Upper lobe of left lung (tissue), 4 donors: ENCODE measurements around the gene PDE1A.

Experiments
- EP300 ChIP-seq, 4 donors: sonication (generic); formaldehyde crosslinking; IDR thresholded peaks; one replicate each; pipeline ENCODE4 v1.5.1; 2017; ENCODE audit warnings: antibody characterized with exemption in 4 of 4, control low read depth in 2 of 4
- POLR2A ChIP-seq, 4 donors: fragments of 450-650 bp; IDR thresholded peaks; one replicate each; pipeline ENCODE4 v1.5.1; 2016 to 2017; ENCODE audit warnings: antibody characterized with exemption in 4 of 4, mild to moderate bottlenecking in 2 of 4
- POLR2AphosphoS5 ChIP-seq, 2 donors: sonication (generic); formaldehyde crosslinking; IDR thresholded peaks; one replicate each; pipeline ENCODE4 v1.5.1; 2017; ENCODE audit warnings: antibody characterized with exemption in 2 of 2
- TF ChIP-seq, protein P1 (sequence below), 6 experiments: fragments of 450-650 bp in 4 of 6; fragments of 200-600 bp in 2 of 6; sonication (generic) in 2 of 6; IDR thresholded peaks; one replicate each; pipeline ENCODE4 v1.5.1; 2016 to 2019; ENCODE audit warnings: antibody characterized with exemption in 6 of 6

DNA sequence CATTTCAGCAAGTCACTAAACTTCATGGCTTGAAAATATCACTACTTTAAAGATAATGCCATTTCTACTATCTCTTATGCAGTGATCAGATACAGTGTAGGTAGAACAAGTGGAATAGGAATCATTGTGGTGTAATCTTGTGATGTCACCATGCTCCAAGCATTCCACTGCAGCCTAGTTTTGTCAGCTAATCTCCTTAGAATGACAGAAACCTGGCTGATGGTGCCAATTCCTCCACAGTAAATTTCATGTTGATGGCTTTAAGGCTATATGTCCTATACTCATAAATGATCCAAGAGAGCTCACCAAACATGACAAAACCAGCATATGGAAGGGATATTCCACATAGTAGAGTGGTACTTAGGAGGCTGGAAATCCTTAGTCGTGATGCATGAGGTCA is 184.9 kb downstream of the PDE1A start:
- TF ChIP-seq POLR2A (IDR thresholded peaks at IDR 0.05) (no peak), EP300 (IDR thresholded peaks at IDR 0.05) (no peak), POLR2AphosphoS5 (IDR thresholded peaks at IDR 0.05) (no peak)
- TF ChIP-seq, protein P1, sequence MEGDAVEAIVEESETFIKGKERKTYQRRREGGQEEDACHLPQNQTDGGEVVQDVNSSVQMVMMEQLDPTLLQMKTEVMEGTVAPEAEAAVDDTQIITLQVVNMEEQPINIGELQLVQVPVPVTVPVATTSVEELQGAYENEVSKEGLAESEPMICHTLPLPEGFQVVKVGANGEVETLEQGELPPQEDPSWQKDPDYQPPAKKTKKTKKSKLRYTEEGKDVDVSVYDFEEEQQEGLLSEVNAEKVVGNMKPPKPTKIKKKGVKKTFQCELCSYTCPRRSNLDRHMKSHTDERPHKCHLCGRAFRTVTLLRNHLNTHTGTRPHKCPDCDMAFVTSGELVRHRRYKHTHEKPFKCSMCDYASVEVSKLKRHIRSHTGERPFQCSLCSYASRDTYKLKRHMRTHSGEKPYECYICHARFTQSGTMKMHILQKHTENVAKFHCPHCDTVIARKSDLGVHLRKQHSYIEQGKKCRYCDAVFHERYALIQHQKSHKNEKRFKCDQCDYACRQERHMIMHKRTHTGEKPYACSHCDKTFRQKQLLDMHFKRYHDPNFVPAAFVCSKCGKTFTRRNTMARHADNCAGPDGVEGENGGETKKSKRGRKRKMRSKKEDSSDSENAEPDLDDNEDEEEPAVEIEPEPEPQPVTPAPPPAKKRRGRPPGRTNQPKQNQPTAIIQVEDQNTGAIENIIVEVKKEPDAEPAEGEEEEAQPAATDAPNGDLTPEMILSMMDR (IDR thresholded peaks at IDR 0.05) = no peak
